COLO668 (cell line): ENCODE measurements around the gene TFB1M.
"Not testable (repeated sequence)": the region's sequence is repeated elsewhere in the genome, so short reads cannot be mapped to it uniquely, and the experiment has no call there.

Experiments
- DNase-seq: peaks from one replicate; lab custom pipeline; 2025; ENCODE audit not compliant: unreplicated experiment; lab: John Stamatoyannopoulos, UW

The TFB1M gene

GRCh38 chr6:155303361-155303870 is 10.9 kb downstream of the TFB1M start:
- no peak for DNase-seq

- no peak for DNase-seq
Observed at GRCh38 chr6:155301867-155302266, 12.4 kb downstream of the TFB1M start.

GRCh38 chr6:155297669-155298068 is 16.6 kb downstream of the TFB1M start:
- no peak for DNase-seq

- DNase-seq, result no peak
Observed at GRCh38 chr6:155292711-155293110, 21.6 kb downstream of the TFB1M start.

- no peak for DNase-seq
Observed at GRCh38 chr6:155291291-155291690, 23.0 kb downstream of the TFB1M start.

- no peak for DNase-seq
Observed at GRCh38 chr6:155290491-155290890, 23.8 kb downstream of the TFB1M start.

- DNase-seq, result no peak
Observed at GRCh38 chr6:155287762-155288161, 26.5 kb downstream of the TFB1M start.

GRCh38 chr6:155284775-155285174 is 29.5 kb downstream of the TFB1M start:
- DNase-seq, result no peak

GRCh38 chr6:155278319-155279049 is 35.8 kb downstream of the TFB1M start:
- no peak for DNase-seq

- DNase-seq, result no peak
Observed at GRCh38 chr6:155276638-155277037, 37.6 kb downstream of the TFB1M start.

GRCh38 chr6:155275808-155276480 is 38.3 kb downstream of the TFB1M start:
- DNase-seq, result no peak

GRCh38 chr6:155274533-155274932 is 39.8 kb downstream of the TFB1M start:
- no peak for DNase-seq

- no peak for DNase-seq
Observed at GRCh38 chr6:155274106-155274505, 40.2 kb downstream of the TFB1M start.

GRCh38 chr6:155273431-155273830 is 40.9 kb downstream of the TFB1M start:
- DNase-seq, result no peak

GRCh38 chr6:155272353-155273232 is 41.7 kb downstream of the TFB1M start:
- no peak for DNase-seq

- no peak for DNase-seq
Observed at GRCh38 chr6:155271145-155271544, 43.1 kb downstream of the TFB1M start.

- DNase-seq, result no peak
Observed at GRCh38 chr6:155270561-155271091, 43.7 kb downstream of the TFB1M start.

- DNase-seq, result no peak
Observed at GRCh38 chr6:155269765-155270164, 44.5 kb downstream of the TFB1M start.

- not testable (repeated sequence) for DNase-seq
Observed at GRCh38 chr6:155268088-155268867, 46.0 kb downstream of the TFB1M start.

GRCh38 chr6:155267411-155267810 is 46.9 kb downstream of the TFB1M start:
- DNase-seq, result no peak
